Right renal pelvis (tissue), 4 donors: Measurements from ENCODE around the gene MDK. TPM values are rescaled to one million over a fixed set of nuclear protein-coding genes. Genes with fewer than 3 reads are reported as not detected.

Experiments
- DNase-seq, 4 donors: peaks; one replicate each; pipeline ENCODE4 v3.0.0-alpha.2; 2013; ENCODE audit warnings: low read depth in 4 of 4, low spot score in 3 of 4, missing footprints in 1 of 4
- polyA plus RNA-seq, 4 donors: library from polyadenylated mRNA; unstranded; fragments of 120-200 nt; gene quantifications; one replicate each; pipeline ENCODE4 v1.2.1, GENCODE V29; 2013; ENCODE audit not compliant: insufficient read length in 4 of 4

The MDK gene
- polyA plus RNA-seq, 4 donors: 651 to 1,009 (median 840) TPM

DNA sequence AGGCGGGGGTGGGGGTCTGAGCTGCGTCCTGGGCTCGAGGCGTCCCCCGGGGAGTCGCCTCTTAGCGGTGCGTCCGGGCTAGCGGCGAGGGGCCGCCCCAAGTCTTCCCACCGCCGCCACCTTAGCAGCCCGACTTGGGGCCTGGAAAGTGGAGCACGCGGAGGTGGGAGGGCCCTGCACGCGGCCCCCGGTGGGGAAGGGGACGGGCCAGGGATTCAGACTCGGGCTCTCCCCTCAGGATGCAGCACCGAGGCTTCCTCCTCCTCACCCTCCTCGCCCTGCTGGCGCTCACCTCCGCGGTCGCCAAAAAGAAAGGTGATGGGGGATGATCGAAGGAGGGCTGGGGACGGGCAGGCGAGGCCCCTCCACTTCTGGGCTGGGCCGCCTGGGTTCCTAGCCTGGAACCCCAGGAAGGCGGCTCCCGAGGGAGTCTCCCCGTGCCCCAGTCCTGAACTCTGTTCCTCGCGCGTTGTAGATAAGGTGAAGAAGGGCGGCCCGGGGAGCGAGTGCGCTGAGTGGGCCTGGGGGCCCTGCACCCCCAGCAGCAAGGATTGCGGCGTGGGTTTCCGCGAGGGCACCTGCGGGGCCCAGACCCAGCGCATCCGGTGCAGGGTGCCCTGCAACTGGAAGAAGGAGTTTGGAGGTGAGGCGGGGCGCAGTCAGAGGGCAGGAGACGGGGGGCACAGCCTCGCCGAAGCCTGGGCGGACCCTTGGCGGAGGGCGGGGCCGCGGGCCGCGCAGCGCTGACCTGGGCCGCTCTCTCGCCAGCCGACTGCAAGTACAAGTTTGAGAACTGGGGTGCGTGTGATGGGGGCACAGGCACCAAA, 563 bp downstream of the MDK start:
- no peak for DNase-seq

DNA sequence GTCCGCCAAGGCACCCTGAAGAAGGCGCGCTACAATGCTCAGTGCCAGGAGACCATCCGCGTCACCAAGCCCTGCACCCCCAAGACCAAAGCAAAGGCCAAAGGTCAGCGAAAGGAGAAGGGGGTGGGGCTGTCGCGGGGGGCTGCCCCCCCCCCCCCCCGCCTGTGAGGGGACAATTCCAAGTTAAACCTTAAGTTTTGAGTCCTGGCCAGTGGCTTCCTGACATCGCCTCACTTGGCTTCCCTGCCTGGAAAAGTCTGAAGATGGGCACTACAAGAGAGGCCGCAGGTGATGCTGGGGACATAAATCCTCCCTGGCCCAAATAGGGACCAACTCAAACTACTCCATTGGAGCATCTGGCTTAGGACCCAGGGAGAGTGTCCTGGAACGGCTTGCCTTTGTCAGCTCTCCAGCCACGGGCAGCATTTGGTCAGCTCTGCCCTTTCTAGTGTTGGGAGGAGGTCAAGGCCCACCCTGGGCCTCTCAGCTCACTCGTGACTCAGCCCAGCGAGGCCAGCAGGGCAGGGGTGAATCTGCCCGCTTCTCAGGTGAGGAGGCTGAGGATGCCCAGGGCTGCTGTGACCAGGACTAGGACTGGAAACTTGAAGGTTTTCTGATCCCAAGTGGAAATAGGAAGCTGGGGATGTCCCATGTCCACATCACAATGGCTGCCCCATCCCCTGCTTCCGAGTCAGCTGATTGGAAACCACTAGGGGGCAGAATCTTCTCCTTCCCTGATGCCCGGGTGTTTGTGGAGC, 1.4 kb downstream of the MDK start:
- DNase-seq: no peak

GRCh38 chr11:46383404-46383758, 1.9 kb downstream of the MDK start:
- no peak for DNase-seq

DNA sequence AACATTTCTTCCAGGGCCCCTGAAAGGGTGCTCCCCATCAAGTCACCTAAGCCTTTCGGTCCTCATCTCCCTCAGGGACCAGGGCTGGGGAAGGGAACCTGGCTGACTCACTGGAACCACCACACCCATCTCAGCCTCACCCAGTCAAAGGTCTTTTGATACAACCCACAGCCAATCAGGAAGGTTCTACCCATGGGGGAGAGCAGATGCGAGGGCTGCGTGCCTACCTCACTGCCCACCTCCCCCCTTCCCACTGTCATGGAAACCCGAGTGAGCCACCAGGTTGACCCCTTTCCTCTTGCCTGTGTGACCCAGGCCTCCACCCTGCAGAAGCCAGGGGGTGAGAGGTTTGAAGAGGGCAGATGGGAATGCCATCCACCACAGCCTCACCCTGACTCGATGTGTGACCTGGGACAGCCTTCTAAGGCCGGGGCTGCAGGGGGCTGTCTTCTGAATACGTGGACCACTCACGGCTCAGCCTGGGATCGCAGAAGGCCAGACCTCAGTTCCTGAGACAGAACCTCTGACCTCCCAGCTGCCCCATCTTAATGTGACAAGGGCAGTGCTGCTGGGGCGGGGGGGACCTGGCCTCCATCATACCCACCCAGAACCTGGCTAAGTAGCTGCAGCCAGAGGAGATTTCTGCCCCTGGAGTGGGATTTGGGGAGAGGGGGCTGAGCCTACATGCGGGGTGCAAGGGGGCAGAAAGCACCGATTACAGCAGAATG, 2.7 kb downstream of the MDK start:
- no peak for DNase-seq

GRCh38 chr11:46385169-46386004, 3.9 kb downstream of the MDK start:
- no peak for DNase-seq

- DNase-seq: no peak
These were observed 4.6 kb downstream of the MDK start for GRCh38 chr11:46386005-46386578.

- no peak for DNase-seq
These were observed 5.2 kb downstream of the MDK start for GRCh38 chr11:46386674-46387073.

GRCh38 chr11:46387456-46387855, 6.0 kb downstream of the MDK start:
- no peak for DNase-seq

GRCh38 chr11:46387919-46388618, 6.6 kb downstream of the MDK start:
- no peak for DNase-seq

DNA sequence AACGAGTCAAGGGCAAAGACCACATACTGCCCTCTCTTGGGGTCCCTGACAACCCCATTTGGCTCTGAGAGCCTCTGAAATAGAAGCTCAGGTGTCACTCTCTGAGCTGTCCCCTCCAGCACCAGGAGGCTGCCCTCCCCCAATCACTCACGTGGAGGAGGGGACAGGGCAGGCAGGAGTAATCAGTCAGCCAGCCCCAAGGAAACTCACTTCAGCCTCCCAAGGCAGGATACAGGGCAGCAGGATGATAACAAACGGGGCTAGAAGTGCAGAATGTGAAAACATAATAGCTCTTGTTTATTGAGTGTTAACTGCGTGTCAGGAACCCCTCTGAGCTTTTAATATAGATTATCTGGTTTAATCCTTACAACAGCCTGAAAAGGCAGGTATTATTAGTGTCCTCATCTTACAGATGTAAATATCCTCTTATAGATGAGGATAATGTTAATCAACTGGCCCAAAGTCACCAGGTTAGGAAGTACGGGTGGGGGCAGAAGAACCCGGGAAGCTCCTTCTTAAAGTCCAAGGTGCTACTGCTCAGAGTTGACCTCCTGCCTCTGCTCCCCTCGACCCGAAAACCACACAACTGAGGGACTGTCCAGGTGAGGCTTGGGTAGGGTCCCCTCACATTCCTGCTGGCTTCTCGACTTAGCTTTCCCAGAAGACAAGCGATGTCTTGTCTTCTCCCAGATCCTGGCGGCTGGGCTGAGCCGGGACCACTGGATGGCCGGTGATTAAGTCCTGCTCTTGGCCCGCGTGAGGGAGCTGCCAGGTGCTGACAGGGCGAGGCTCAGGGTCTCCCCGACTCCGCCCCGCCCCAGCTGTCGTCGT, 7.4 kb downstream of the MDK start:
- DNase-seq: no peak

DNA sequence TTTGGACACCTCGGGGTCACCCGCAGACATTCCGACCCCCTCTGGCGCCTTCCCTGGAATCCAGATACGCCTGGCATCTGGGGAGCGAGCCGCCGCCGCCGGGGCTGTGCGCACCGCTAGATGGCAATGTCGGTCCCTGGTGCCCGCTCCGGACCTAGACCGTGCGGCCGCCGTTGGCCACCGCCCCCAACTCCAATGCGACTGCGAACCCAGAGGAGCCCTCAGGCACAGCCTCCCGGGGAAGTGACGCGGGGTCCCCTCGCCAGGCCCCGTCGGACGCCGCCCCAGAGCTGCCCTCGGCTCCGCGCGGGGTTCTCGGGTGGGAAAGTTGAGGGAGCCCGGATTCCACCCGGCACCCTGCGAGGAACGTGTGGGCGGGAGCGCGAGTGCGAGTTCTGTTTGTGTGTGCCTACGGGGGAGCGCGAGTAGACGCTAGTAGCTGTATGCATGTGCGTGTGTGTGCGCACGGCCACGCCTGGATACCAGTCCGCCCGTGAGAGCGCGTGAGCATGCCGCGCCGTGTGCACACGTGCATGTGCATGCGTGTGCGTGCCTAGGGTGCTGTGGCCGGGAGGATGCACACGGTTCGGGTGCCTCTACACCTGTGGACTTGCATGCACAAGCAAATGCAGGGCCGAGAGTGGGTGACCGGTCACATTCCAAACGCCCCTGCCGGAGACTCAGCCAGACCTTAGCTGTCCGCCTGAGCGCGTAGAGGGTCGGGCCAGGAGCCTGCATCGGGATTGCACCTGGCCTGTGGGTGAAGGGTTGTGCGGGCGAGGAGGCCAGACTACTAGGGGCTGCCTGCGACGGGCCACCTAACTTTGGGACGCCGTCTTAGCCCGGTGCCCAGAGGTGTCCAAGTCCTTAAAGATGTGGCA, 8.2 kb downstream of the MDK start:
- no peak for DNase-seq

DNA sequence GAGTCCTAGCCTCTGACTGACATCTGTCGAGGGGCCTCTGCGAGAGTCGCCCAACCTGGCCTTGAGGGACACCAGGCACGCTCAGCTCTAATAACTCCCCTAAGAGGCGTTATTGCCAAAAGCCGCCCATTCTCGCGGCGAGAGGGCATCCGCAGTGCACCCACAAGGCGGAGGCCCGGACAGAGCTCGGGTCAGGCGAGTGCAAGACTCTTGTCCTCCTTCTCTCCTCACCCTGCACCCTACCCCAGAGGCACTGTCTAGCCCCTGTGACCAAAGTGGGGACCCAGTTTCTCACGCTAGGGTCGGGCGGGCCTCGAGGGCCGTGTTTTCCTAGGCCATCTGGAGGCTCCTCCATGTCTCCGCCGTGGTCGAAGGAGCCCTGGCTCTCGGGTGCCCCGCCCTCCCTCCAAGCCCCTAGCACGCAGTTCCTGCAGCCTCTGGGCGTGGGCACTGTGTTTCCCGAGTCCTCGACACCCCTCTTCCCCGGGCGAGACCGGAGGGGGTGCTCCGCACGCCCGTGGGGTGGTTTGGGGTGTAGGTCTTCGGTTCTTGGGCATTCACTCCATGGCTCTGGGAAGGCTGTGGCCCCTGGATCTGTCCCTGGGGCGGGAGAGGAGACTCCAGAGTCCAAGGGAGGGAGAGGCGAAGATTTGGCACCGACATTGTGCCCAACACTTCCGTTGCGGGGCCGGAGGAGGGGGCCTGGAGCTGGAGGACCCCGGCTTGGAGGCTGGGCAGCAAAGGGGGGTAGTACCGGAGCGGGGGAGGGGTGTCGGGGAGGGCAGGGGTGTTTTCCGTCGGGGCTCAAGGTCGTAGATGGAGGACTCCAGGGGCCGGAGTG, 9.1 kb downstream of the MDK start:
- no peak for DNase-seq

GRCh38 chr11:46391186-46391577, 9.7 kb downstream of the MDK start:
- DNase-seq: no peak

GRCh38 chr11:46391578-46392420, 10.3 kb downstream of the MDK start, which contains the start of gene CHRM4:
Gene CHRM4 (minus strand): TSS chr11:46391776. CDS start chr11:46386557, 5,219 bp downstream.
- no peak for DNase-seq

- no peak for DNase-seq
These were observed 11.2 kb downstream of the MDK start for GRCh38 chr11:46392421-46393230.
